ENCODE data around the gene USP24.
"Not testable (repeated sequence)": the region's sequence is repeated elsewhere in the genome, so short reads cannot be mapped to it uniquely, and the experiment has no call there.

The USP24 gene

DNA sequence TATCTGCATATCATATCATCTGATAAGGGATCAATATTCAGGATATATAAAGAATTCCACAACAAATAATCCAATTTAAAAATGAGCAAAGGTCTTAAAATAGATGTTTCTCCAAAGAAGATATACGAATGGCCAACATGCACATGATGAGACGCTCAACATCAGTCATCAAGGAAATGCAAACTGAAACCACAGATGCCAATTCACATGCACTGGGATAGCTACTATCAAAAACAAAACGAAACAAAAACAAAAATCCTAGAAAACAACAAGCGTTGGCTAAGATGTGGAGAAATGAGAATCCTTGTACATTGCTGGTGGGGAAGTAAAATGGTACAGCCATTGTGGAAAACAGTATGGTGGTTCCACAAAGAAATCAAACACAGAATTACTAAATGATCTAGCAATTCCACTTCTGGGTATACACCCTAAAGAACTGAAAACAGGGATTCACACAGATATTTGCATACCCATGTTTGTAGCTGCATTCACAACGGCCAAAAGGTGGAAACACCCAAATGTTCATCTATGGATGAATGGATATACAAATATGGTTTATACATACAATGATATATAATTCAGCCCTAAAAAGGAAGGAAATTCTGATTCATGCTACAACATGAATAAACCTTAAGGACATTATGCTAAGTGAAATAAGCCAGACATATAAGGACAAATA lies 96.4 kb downstream of the USP24 start:
- no peak for DNase-seq (ENCODE audit: low read depth)

GRCh38 chr1:55117941-55118340 lies 97.2 kb downstream of the USP24 start:
- DNase-seq (ENCODE audit: low read depth): no peak

DNA sequence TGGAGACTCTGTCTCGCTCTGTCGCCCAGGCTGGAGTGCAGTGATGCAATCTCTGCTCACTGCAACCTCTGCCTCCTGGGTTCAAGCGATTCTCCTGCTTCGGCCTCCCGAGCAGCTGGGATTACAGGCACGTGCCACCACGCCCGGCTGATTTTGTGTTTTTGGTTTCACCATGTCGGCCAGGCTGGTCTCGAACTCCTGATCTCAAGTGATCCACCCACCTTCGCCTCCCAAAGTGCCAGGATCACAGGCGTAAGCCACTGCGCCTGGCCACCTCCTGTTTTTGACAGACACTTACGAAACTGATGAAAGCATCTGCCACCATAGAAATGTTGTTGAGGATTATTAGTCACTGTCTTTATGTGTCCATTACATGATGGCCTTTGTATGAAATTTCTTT lies 106.2 kb downstream of the USP24 start:
- not testable (repeated sequence) for DNase-seq (ENCODE audit: low read depth)

DNA sequence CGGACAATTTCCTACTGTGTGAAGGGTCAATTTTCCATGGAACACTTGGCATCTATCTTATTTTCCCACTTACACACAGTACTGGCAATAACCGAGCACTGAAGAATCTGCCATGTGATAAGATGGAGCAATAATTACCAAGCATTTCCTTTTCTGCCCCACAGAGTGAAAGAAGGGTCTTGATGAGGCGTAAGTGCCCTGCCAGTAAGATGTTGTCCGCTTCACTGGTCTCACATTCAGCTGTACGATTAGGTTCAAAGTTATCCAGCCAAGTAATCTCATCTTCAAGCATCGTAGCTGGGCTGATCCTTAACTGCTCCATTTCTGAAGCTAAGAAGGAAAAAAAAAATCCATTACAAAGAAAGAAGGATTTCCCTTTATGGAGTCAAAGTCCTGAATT lies 108.1 kb downstream of the USP24 start:
- DNase-seq (ENCODE audit: low read depth): no peak

GRCh38 chr1:55103891-55104290 lies 111.3 kb downstream of the USP24 start:
- DNase-seq (ENCODE audit: low read depth): no peak

DNA sequence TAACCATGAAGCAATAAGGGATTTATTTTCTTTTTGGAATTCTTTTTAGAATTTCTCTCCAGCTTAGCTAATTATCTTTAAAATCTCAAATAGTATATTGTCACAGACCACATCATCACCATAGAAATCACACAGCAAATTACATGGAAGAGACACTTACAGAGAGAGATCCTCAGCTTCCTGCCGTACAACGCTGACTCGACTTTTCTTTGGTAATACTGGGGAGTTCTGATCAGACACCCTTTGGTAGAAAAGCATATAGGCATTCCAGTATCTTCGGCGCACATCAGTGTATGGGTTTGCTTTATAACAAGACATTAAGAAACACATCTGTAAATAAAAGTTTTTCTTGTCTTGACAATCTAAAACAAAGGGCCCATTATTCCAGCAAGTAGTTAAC lies 120.1 kb downstream of the USP24 start:
- DNase-seq (ENCODE audit: low read depth): no peak

- DNase-seq (ENCODE audit: low read depth): no peak
These were observed 122.7 kb downstream of the USP24 start for GRCh38 chr1:55092475-55092874.

GRCh38 chr1:55089683-55090082 lies 125.5 kb downstream of the USP24 start:
- no peak for DNase-seq (ENCODE audit: low read depth)

DNA sequence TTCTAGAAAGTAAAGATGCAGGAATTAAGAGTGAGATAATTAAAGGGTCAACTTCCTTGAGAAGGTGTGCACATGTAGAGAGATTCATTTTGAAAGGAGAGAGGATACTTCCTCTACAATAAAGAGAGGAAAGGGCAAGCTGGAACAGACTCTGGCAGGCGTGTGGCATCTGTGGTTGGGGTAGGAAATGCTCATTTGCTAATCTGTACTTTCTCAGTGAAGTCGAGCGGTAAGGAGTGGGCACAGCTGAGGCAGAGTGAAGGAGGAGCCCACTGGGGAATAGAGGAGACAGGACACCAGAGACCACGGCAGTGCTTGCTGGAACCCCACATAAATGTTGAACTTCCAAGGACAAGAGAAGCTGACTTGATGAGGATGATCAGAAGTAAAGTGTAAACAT lies 126.8 kb downstream of the USP24 start:
- no peak for DNase-seq (ENCODE audit: low read depth)

- no peak for DNase-seq (ENCODE audit: low read depth)
These were observed 127.7 kb downstream of the USP24 start for GRCh38 chr1:55087439-55087838.

GRCh38 chr1:55084257-55084656 lies 130.9 kb downstream of the USP24 start:
- no peak for DNase-seq (ENCODE audit: low read depth)

- no peak for DNase-seq (ENCODE audit: low read depth)
These were observed 133.3 kb downstream of the USP24 start for GRCh38 chr1:55081905-55082296.

DNA sequence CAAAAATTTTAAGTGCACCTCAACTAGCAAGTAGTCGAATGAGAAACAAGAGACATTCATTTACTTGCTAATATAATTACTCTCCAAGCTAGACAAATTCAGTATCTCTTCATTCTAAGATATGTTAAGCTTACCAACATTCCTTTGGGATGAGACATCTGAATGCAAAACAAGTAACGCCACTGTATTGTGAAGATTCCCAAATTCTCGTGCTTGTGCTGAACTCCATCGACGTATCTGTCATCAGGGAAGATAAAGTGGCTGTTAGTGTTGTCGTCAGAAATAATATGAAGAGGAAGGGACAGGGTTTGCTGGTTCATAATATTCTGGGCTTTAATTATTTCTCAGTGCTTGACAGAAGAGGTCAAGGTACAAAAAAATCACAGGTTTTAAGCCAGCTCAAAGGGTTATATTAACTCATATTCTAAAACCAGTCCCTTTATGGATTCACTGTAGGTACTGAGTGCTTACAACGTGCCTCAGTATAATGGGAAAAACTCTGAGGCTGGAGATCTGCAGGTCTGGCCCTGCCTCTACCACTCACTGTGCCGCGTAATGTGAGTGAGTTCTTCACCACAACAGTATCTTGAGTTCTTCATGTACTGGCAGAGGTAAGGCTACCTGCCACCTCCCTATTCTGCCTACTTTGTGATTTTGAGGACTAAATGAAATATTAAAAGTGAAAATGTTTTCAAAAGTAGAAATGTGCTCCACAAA lies 133.8 kb downstream of the USP24 start:
- no peak for DNase-seq (ENCODE audit: low read depth)

- no peak for DNase-seq (ENCODE audit: low read depth)
These were observed 135.5 kb downstream of the USP24 start for GRCh38 chr1:55079651-55080050.

DNA sequence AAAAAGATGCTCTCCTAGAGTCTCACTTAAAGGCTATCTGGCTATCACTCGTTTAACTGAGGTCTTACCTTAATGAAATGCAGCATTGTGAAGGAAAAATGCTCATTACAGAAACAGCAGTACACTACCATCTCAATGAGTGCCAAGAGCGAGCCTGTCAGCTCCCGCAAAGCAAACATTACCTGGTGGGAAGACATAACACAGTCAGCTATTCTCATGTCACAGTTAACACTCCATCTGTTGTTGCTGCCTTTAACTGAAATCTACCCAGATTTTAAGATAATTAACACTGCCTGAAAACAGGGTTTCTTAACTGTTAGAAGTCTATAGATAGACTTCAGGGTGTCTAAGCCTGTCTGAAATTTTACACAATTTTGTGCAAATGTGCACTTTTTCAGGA lies 136.7 kb downstream of the USP24 start:
- no peak for DNase-seq (ENCODE audit: low read depth)

DNA sequence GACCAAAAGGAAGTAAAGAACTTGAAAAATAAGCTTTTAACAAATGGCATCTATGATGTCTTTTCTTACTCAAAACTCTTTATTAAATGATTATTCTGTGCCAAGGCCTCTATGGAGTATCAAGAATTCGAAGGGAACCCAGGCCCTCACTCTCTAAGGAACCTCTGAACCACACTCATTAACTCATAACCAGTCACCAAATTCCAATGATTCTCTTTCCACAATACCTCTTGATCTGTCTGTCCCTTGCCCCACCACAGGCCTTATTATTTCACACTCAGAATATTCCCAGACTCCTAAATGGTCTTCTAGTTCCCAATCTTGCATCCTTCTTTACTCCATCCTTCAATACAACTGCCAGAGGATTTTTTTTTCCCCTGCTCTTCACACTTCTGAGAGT lies 138.8 kb downstream of the USP24 start:
- no peak for DNase-seq (ENCODE audit: low read depth)

DNA sequence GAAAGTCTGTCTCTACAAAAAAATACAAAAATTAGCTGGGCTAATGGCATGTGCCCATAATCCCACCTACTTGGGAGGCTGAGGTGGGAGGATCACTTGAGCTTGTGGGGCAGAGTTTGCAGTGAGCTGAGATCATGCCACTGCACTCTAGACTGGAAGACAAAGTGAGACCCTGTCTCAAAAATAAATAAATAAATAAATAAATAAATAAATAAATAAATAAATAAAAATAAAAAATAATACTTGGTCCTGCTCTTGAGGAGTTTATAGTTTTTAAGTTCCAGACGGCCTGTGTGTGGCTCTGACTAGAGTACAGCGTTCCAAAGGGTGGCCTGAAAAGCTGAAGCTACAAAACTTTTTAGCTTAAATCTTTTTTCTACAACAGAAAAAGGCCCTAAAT lies 140.7 kb downstream of the USP24 start:
- DNase-seq (ENCODE audit: low read depth): no peak

DNA sequence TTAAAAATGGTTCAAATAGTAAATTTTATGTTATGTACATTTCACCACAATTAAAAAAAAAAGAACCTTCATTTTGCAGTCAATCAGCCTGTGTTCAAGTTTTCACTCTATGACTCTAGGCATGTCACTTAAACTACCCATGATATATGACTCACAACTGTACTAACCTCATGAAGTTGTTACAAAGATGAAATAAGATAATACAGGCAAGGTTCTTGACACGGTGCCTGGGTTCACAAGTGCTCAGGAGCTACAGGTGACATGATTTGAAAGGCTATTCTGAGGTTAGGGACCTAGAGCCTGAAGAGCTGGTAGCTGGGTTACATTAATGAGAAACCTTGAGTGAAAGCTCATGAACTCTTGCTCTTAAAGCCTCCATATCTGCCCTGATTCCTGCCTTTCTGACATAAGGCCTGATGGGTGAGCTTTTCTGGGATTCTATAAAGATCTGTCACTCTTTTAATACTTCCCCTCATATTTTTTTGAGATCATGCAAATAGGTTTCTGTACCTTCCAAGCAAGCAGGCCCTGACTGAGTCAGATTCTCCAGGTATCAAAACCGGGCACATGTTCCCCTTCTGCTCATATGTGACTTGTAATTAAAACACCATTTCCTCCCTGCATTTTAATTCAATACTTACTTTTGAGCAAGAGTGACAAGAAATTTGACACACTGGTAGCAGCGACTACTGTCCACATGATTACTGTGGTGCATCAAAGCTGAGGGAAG lies 141.8 kb downstream of the USP24 start:
- no peak for DNase-seq (ENCODE audit: low read depth)

DNA sequence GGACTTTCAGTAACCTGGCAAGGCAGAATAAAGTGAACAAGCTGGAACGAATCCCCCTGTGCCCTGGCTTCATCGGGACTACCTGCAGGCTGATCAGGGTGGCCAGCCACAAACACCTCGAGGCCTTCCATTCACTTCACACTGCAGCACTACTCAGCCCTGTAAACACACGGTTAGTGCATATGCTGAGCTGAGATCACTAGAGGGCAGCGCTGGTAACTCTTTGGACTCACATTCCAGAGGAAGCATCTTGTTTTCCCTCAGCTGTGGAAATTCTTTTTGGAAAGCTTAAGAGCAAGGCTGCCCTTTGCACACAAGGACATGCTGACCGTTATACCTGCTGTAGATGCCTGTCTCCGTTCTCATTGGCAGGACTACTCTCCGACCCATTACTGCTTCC lies 143.7 kb downstream of the USP24 start:
- no peak for DNase-seq (ENCODE audit: low read depth)

DNA sequence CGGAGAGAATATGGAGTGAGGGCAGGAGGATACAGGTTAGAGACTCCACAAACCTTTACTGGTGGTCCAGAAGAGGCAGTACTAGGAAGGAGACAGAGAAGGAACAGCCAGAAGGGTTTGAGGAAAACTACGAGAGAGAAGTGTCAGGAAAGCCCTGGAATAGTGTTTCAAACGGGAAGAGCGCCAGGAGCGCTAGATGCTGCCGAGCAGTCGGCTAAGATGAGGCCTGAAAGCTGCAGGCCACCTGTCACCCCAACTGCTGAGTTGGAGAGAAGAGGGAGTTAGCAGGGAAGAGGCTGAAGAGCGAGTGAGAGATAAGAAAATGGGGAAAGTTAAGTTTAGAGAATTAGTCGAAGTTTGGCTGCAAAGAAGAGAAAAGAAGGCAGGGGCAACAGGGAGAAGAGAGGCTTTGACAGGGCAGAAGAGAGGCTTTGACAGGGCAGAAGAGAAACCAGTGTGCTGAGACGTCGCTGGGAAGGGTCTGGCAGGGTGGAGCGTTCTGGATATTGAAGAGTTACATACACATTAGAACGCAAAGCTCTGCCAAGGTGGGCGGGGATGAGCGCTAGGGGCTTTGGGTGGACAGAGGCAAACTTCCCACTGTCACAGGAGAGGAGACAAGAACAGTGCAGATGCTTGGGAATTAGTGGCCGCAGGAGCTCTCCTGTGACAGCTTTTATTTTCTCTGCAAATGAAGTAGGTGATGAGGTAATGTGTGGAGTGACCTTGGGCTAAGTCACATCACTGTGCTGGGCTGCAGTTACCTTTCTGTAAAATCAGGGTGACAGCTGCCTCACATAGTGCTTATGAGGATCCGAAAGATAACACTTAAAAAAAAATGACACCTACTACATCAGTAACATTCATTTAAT lies 144.6 kb downstream of the USP24 start:
- no peak for DNase-seq (ENCODE audit: low read depth)

DNA sequence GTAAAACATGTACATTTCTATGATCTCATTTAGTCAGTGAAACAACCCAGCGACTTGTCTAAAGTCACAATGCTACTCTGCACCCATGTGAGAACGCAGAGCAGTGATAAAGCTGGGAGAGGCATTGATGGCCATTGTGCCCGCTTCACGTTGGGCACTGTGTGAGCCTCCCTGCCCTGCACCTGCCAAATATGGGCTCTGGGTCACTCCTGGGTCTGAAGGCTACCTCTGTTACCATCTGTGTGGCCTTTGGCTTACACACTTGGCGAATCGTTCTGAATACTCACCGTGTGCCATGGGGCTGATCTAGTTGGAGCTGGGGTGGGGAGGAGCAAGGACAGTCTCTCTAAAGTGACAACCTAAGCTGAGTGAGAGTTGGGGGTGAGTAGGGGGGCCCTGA lies 145.9 kb downstream of the USP24 start:
- no peak for DNase-seq (ENCODE audit: low read depth)

- no peak for DNase-seq (ENCODE audit: low read depth)
These were observed 146.5 kb downstream of the USP24 start for GRCh38 chr1:55068638-55069037.

Measured in stimulated activated CD8-positive, alpha-beta memory T cell treated with anti-CD3 and anti-CD28 coated beads, Interleukin-12 subunit alpha, Interleukin-12 subunit beta, amount 100 ng/mL, for 1 hour (primary cell).